Measurements from ENCODE around the gene ZFAND2B. TPM values are rescaled to one million over a fixed set of nuclear protein-coding genes. Genes with fewer than 3 reads are reported as not detected.

Gene ZFAND2B
- total RNA-seq, 1 experiment from 2014 or later, result 47.5 TPM

DNA sequence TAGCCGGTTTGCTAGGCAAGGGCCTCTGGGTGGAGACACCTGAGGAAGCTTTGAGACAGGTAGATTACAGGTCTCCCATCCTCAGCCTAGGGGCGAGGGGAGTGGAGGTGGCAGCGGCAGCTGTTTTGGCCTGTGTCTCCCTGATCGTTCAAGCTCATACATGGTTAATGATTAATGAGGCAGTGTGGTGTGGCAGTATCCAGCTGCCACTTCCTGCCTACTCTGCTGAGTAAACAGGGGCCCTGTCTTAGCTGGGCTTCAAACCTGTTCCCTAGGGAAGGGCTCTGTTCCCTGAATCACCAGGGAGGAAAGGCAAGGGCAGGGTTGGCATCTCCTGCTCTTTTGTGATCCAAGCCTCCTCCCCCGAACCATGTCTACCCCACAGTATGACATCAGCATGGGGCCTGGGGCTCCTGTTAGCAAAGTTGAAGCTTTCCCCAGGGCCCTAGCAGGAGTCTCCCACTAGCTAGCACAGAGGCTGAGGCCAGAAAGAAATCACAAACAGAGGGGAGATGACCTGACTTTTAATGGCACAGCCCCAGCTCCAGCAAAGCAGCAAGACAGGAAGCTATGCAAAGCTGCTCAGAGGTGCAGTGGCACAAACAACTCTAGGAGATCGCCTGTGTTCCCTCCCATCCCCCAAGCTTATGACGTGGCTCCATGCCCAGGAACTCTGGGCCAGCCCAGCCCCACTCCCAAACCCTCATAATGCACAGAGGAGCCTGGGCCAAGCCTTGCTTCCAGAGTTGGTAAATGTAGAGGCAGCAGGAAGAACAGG is 42.8 kb downstream of the ZFAND2B start:
- DNase-seq (peak; percentile 91), ATAC-seq (peak; percentile 63)
- no peaks in the 10 kb centered on the region for H3K27me3 ChIP-seq (ENCODE audit: low read length)
- peaks cover 69% of the 10 kb centered on the region for H3K4me1 ChIP-seq (ENCODE audit: insufficient read depth, low read length)
- peaks cover 5% of the 10 kb centered on the region for H3F3A ChIP-seq (ENCODE audit: low read length, unreplicated experiment)
- peaks cover 58% of the 10 kb centered on the region for H3K79me2 ChIP-seq (ENCODE audit: low read length)
- H3K9me3 ChIP-seq (ENCODE audit: low read length), result no peaks in the 10 kb centered on the region
- ChIA-PET CTCF (interaction anchor here (0.5 to 2.1 kb wide), 4 partner anchors 20 to 90 kb away, joined by 4 to 17 read pairs (median 6); partner anchors contain the start of genes ANKZF1, ATG9A and CNPPD1), POLR2A (ENCODE audit: unreplicated experiment) (interaction anchor here (0.6 to 0.8 kb wide), 4 partner anchors 19 to 32 kb away, joined by 4 to 16 read pairs (median 6); partner anchors contain the start of genes ANKZF1, ATG9A and DNAJB2)
- TF ChIP-seq EZH2 (IDR thresholded peaks at IDR 0.05; ENCODE audit: low read length, unreplicated experiment) (no peak), EZH2phosphoT487 (IDR thresholded peaks at IDR 0.05; ENCODE audit: borderline replicate concordance, low read length) (no peak), CTCF (conservative IDR thresholded peaks at IDR 0.05; ENCODE audit: low read depth, low read length) (no peak)
- BruUV-seq (replicated peaks), result no TSS peak
- intact Hi-C loops (cut with micrococcal nuclease), result loop anchor here (1.0 to 2.0 kb wide), 5 partner anchors 20 to 45 kb away; partner anchors contain the start of genes ABCB6, ANKZF1, ATG9A and DNAJB2
- peak overlapping the region; percentile 48 for H3K4me3 ChIP-seq (ENCODE audit: low read length)
- no peak overlapping the region for H2AFZ ChIP-seq (ENCODE audit: low read length)
- no peaks in the 10 kb centered on the region for H3K9me2 ChIP-seq (replicated peaks; ENCODE audit: low read length)
- peak overlapping the region; percentile 70 for H3K4me2 ChIP-seq (ENCODE audit: low read length)
- H4K20me1 ChIP-seq (ENCODE audit: low read length), result no peaks in the 10 kb centered on the region
- H3K27ac ChIP-seq (ENCODE audit: low read length), result peak overlapping the region; percentile 93
- H3K9ac ChIP-seq (ENCODE audit: low read length), result peak overlapping the region; percentile 60
- H3K36me3 ChIP-seq (ENCODE audit: low read depth, low read length), result peaks cover 14% of the 10 kb centered on the region

DNA sequence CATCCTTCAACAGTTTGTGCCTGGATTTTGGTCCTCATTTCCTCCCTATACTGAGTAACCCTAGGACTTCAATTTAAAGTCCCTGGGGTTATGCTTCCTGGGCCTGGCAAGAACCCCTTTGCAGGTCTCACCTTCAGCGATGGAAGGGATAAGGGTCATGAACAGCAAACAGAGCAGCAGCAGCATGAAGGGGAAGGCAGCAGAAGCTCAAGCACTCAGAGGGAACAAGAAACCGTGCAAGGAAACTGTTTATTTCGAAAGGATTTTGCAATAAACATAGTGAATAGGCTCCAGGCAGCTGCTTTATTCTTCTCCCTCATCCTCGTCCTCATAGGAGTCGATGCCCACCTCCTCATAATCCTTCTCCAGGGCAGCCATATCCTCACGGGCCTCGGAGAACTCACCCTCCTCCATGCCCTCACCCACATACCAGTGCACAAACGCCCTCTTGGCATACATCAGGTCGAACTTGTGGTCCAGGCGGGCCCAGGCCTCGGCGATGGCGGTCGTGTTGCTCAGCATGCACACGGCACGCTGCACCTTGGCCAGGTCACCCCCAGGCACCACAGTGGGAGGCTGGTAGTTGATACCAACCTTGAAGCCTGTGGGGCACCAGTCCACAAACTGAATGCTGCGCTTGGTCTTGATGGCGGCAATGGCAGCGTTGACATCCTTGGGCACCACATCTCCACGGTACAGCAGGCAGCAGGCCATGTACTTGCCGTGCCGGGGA is 43.6 kb downstream of the ZFAND2B start:
- Histone ChIP-seq H3K27ac (ENCODE audit: low read length) (peak overlapping the region; percentile 93), H3F3A (ENCODE audit: low read length, unreplicated experiment) (peaks cover 5% of the 10 kb centered on the region), H3K36me3 (ENCODE audit: low read depth, low read length) (peaks cover 14% of the 10 kb centered on the region), H3K9me3 (ENCODE audit: low read length) (no peaks in the 10 kb centered on the region), H3K4me3 (ENCODE audit: low read length) (peak overlapping the region; percentile 48), H3K27me3 (ENCODE audit: low read length) (no peaks in the 10 kb centered on the region), H2AFZ (ENCODE audit: low read length) (no peak overlapping the region), H3K4me2 (ENCODE audit: low read length) (peak overlapping the region; percentile 70), H3K9me2 (replicated peaks; ENCODE audit: low read length) (no peaks in the 10 kb centered on the region), H3K4me1 (ENCODE audit: insufficient read depth, low read length) (peaks cover 66% of the 10 kb centered on the region), H3K79me2 (ENCODE audit: low read length) (peaks cover 58% of the 10 kb centered on the region), H3K9ac (ENCODE audit: low read length) (peak overlapping the region; percentile 60), H4K20me1 (ENCODE audit: low read length) (no peaks in the 10 kb centered on the region)
- no peak for ATAC-seq
- ChIA-PET POLR2A (ENCODE audit: unreplicated experiment) (interaction anchor here (0.8 kb wide), 1 partner anchor 29 kb away, joined by 4 read pairs; the partner anchor contains the start of gene DNAJB2), CTCF (interaction anchor here (1.4 to 2.1 kb wide), 2 partner anchors 45 to 73 kb away, joined by 5 to 17 read pairs; partner anchors contain the start of gene CNPPD1)
- TF ChIP-seq EZH2phosphoT487 (IDR thresholded peaks at IDR 0.05; ENCODE audit: borderline replicate concordance, low read length) (no peak), CTCF (conservative IDR thresholded peaks at IDR 0.05; ENCODE audit: low read depth, low read length) (no peak), EZH2 (IDR thresholded peaks at IDR 0.05; ENCODE audit: low read length, unreplicated experiment) (no peak)
- no TSS peak for BruUV-seq (replicated peaks)
- DNase-seq, result no peak
- intact Hi-C loops (cut with micrococcal nuclease), result no loop called here
